GM10266 (cell line): Measurements from ENCODE around the gene BRICD5.

Experiments used
- DNase-seq: peaks from one replicate; pipeline ENCODE4 v3.0.0; 2012; ENCODE audit errors: extremely low spot score
- TF ChIP-seq, protein P1 (sequence below): IDR thresholded peaks from 2 replicates; pipeline ENCODE4 v1.5.1; 2012; ENCODE audit warnings: mild to moderate bottlenecking, low read depth; ENCODE audit not compliant: control insufficient read depth, insufficient read depth; ENCODE audit errors: missing control alignments

Gene BRICD5

DNA sequence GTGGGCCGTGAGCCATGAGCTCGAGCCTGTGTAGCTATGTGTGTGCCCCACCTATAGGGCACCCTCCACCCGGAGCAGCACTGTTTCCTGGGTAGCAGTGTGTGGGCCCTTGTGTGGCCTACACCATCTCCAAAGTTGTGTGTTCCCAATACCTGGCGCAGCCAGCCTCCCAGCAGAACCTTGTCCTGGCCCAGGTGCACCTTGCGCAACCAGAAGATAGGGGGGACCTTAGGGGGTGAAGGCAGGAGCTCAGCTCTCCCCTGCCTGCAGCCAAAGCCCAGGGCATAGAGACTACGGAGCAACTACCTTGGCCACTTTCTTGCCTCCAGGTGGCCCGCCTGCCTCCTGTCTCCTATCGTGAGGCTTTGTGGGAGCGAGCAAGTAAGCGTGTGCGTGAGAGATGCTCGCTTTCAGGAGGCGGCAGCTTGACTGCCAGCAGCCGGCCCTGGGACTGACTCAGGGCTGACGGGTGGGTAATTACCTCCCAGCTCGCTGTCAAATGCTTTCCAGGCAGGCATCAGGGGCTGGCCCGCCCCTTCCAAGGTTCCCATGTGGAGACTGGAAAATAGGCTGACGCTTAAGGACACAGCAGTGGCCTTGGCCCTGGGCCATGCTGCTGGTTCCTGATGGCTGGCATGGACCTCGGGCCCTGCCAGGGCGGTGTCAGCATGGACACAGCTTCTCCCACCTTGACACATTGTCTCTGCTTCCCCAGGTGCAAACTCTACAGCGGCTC, 36.1 kb downstream of the BRICD5 start:
- DNase-seq = no peak
- TF ChIP-seq, protein P1, sequence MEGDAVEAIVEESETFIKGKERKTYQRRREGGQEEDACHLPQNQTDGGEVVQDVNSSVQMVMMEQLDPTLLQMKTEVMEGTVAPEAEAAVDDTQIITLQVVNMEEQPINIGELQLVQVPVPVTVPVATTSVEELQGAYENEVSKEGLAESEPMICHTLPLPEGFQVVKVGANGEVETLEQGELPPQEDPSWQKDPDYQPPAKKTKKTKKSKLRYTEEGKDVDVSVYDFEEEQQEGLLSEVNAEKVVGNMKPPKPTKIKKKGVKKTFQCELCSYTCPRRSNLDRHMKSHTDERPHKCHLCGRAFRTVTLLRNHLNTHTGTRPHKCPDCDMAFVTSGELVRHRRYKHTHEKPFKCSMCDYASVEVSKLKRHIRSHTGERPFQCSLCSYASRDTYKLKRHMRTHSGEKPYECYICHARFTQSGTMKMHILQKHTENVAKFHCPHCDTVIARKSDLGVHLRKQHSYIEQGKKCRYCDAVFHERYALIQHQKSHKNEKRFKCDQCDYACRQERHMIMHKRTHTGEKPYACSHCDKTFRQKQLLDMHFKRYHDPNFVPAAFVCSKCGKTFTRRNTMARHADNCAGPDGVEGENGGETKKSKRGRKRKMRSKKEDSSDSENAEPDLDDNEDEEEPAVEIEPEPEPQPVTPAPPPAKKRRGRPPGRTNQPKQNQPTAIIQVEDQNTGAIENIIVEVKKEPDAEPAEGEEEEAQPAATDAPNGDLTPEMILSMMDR = no peak

DNA sequence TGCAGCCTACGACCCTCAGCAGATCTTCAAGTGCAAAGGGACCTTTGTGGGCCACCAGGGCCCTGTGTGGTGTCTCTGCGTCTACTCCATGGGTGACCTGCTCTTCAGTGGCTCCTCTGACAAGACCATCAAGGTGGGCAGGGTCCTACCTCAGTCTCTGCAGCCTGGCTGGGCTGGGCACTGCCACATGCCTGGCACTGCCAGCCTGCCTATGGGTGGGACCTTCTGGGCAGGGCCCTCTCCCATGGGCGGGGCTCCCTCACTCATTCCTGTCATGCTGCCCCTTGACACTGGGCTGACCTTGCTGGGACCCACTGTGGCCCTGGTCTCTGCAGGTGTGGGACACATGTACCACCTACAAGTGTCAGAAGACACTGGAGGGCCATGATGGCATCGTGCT, 36.7 kb downstream of the BRICD5 start:
- no peak for DNase-seq
- TF ChIP-seq, protein P1 = no peak

DNA sequence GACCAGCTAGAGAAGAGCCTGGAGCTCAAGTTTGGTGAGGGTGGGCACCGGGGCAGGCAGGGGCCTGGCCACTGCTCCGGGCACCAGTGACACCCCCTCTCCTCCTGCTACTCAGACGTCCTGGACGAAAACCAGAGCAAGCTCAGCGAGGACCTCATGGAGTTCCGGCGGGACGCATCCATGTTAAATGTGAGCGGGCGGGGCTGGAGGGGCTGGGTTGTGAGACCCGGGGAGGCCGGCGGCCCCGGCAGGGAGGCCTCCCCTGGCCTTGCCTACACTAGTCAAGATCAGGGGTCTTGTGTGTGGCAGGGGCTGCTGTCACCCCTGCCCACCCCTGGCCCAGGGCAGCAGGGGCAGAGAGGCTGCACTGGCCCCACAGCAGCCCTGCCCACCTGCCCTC, 37.3 kb downstream of the BRICD5 start:
- no peak for DNase-seq
- TF ChIP-seq, protein P1 = no peak

DNA sequence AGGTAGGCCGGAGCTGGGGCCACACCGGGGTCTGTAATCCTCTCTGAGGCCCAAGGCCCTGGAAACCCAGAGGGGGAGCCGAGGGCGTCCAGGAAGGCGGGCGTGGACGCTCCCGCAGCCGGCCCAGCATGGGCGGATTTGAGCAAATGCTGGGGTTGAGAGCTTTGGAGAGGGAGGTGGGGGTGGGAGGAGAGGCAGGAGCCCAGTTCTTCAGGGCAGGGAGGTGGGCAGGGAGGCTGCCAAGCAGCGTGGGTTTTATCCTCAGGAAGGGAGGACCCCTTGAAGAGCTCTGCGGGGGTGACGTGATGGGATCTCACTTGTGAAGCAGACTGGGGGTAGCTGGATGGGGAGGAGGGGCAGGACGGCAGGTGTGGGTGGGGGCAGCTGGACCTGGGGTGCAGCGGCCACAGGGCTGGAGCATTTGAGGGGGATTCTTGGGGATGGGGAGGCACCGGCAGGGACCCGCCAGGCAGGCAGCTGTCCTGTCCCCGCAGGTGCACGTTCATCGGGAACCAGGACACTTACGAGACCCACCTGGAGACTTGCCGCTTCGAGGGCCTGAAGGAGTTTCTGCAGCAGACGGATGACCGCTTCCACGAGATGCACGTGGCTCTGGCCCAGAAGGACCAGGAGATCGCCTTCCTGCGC, 37.9 kb downstream of the BRICD5 start:
- no peak for DNase-seq
- TF ChIP-seq, protein P1 = no peak

- no peak for DNase-seq
- TF ChIP-seq, protein P1 = no peak
These were observed 39.0 kb downstream of the BRICD5 start for GRCh38 chr16:2171601-2172178.

DNA sequence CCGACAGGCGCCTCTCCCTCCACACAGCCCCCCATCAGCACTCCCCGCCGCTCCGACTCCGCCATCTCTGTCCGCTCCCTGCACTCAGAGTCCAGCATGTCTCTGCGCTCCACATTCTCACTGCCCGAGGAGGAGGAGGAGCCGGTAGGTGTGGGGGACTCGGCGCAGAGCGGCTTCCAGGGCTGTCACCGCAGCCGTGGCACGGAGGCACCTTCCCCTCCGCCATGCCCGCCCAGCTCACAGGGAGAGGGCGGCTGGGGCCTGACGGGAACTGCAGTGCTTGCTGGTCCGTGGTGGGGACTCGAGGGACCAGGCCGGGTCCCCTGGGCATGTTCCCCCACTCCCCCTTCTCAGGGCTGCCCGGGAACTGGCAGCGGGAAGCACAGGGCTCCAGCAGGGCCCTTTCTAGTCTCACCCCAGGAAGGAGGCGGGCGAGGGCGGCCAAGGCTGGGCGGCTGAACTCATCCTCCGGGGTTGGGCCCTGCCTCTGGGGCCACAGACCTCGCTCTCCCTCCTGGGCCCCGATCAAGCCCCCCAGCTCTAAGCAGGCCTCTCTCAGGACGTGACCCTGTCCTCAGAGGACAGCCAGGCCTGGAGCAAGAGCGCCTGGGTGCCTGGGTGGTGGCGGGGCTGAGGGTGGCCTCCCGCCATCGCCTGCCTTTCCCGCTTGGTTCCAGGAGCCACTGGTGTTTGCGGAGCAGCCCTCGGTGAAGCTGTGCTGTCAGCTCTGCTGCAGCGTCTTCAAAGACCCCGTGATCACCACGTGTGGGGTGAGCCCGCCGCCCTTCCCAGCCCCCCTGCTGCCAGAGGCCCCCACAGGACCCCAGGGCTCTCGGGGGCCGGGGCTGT, 39.9 kb downstream of the BRICD5 start:
- TF ChIP-seq, protein P1 = no peak
- DNase-seq = no peak
